ENCODE measurements around the gene DNAJC22. TPM values are rescaled to one million over a fixed set of nuclear protein-coding genes. Genes with fewer than 3 reads are reported as not detected.
A peak's percentile ranks its signal among the peaks of the same experiment; 100 is the strongest.

DNAJC22 gene
- total RNA-seq, 1 experiment from 2014 or later = 0.24 TPM

- Mint-ChIP-seq H3K27me3 (ENCODE audit: low read depth) (peaks cover 15% of the 10 kb centered on the region), H3K4me1 (peaks cover 15% of the 10 kb centered on the region), H3K36me3 (peaks cover 17% of the 10 kb centered on the region), H3K4me3 (peak overlapping the region; percentile 99), H3K9me3 (no peaks in the 10 kb centered on the region), H3K27ac (peak overlapping the region; percentile 51)
- CTCF ChIA-PET = interaction anchor here (0.8 to 4.8 kb wide), 17 partner anchors 9 to 345 kb away, joined by 3 to 77 read pairs (median 5); partner anchors contain the start of genes C1QL4, DNAJC22, PRPH and SPATS2
- TF ChIP-seq, protein P1, sequence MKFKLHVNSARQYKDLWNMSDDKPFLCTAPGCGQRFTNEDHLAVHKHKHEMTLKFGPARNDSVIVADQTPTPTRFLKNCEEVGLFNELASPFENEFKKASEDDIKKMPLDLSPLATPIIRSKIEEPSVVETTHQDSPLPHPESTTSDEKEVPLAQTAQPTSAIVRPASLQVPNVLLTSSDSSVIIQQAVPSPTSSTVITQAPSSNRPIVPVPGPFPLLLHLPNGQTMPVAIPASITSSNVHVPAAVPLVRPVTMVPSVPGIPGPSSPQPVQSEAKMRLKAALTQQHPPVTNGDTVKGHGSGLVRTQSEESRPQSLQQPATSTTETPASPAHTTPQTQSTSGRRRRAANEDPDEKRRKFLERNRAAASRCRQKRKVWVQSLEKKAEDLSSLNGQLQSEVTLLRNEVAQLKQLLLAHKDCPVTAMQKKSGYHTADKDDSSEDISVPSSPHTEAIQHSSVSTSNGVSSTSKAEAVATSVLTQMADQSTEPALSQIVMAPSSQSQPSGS (CRISPR knock-in tag; IDR thresholded peaks at IDR 0.05; ENCODE audit: borderline replicate concordance, low read depth) = no peak
- TF ChIP-seq ARID4B (CRISPR knock-in tag; IDR thresholded peaks at IDR 0.05; ENCODE audit: borderline replicate concordance) (0 out of 2 replicates have a peak, but pooled peaks have one; percentile 36), ESRRA (CRISPR knock-in tag; IDR thresholded peaks at IDR 0.05; ENCODE audit: borderline replicate concordance) (0 out of 2 replicates have a peak, but pooled peaks have one; percentile 25), PREB (CRISPR knock-in tag; IDR thresholded peaks at IDR 0.05; ENCODE audit: borderline replicate concordance) (peak; percentile 54; the same call in 1 of the 2 replicates), E2F1 (CRISPR knock-in tag; IDR thresholded peaks at IDR 0.05) (0 out of 2 replicates have a peak, but pooled peaks have one; percentile 31)
- POLR2A ChIA-PET = interaction anchor here (0.9 to 2.0 kb wide), 6 partner anchors 9 to 43 kb away, joined by 3 to 19 read pairs (median 5); partner anchors contain the start of genes PRPH and SPATS2
- DNase-seq (ENCODE audit: low spot score) = no peak
- no peak for ATAC-seq
Observed at GRCh38 chr12:49323524-49324097, 23.1 kb upstream of the DNAJC22 start.

- no peak overlapping the region for H3K4me3 Mint-ChIP-seq
- POLR2A ChIA-PET = no interaction called here
- H3K9me3 Mint-ChIP-seq = no peaks in the 10 kb centered on the region
- H3K27ac Mint-ChIP-seq = no peak overlapping the region
- ATAC-seq = no peak
- H3K27me3 Mint-ChIP-seq (ENCODE audit: low read depth) = peaks cover 4% of the 10 kb centered on the region; the same call in 1 of the 2 replicates
- H3K36me3 Mint-ChIP-seq = peaks cover 29% of the 10 kb centered on the region
- DNase-seq (ENCODE audit: low spot score) = no peak
- CTCF ChIA-PET = interaction anchor here (1.4 to 1.9 kb wide), 2 partner anchors 17 to 22 kb away, joined by 5 to 10 read pairs; partner anchors contain the start of gene DNAJC22
- peaks cover 15% of the 10 kb centered on the region for H3K4me1 Mint-ChIP-seq
- TF ChIP-seq NFYB (CRISPR knock-in tag; conservative IDR thresholded peaks at IDR 0.05; ENCODE audit: low read depth) = no peak
- TF ChIP-seq NR3C1 (CRISPR knock-in tag; conservative IDR thresholded peaks at IDR 0.05; ENCODE audit: low read depth) = no peak
- TF ChIP-seq, protein P2, sequence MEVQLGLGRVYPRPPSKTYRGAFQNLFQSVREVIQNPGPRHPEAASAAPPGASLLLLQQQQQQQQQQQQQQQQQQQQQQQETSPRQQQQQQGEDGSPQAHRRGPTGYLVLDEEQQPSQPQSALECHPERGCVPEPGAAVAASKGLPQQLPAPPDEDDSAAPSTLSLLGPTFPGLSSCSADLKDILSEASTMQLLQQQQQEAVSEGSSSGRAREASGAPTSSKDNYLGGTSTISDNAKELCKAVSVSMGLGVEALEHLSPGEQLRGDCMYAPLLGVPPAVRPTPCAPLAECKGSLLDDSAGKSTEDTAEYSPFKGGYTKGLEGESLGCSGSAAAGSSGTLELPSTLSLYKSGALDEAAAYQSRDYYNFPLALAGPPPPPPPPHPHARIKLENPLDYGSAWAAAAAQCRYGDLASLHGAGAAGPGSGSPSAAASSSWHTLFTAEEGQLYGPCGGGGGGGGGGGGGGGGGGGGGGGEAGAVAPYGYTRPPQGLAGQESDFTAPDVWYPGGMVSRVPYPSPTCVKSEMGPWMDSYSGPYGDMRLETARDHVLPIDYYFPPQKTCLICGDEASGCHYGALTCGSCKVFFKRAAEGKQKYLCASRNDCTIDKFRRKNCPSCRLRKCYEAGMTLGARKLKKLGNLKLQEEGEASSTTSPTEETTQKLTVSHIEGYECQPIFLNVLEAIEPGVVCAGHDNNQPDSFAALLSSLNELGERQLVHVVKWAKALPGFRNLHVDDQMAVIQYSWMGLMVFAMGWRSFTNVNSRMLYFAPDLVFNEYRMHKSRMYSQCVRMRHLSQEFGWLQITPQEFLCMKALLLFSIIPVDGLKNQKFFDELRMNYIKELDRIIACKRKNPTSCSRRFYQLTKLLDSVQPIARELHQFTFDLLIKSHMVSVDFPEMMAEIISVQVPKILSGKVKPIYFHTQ (CRISPR knock-in tag; IDR thresholded peaks at IDR 0.05) = no peak
- no peak for TF ChIP-seq ERG (CRISPR knock-in tag; IDR thresholded peaks at IDR 0.05)
- TF ChIP-seq ZNF671 (CRISPR knock-in tag; IDR thresholded peaks at IDR 0.05) = no peak
- TF ChIP-seq ZNF416 (CRISPR knock-in tag; IDR thresholded peaks at IDR 0.05) = no peak
- no peak for TF ChIP-seq CDX4 (CRISPR knock-in tag; IDR thresholded peaks at IDR 0.05; ENCODE audit: borderline replicate concordance)
- TF ChIP-seq, protein P3, sequence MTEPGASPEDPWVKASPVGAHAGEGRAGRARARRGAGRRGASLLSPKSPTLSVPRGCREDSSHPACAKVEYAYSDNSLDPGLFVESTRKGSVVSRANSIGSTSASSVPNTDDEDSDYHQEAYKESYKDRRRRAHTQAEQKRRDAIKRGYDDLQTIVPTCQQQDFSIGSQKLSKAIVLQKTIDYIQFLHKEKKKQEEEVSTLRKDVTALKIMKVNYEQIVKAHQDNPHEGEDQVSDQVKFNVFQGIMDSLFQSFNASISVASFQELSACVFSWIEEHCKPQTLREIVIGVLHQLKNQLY (CRISPR knock-in tag; IDR thresholded peaks at IDR 0.05) = no peak
- TF ChIP-seq OVOL2 (CRISPR knock-in tag; IDR thresholded peaks at IDR 0.05; ENCODE audit: borderline replicate concordance) = no peak
- TF ChIP-seq, protein P4, sequence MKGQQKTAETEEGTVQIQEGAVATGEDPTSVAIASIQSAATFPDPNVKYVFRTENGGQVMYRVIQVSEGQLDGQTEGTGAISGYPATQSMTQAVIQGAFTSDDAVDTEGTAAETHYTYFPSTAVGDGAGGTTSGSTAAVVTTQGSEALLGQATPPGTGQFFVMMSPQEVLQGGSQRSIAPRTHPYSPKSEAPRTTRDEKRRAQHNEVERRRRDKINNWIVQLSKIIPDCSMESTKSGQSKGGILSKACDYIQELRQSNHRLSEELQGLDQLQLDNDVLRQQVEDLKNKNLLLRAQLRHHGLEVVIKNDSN (CRISPR knock-in tag; IDR thresholded peaks at IDR 0.05) = no peak
- TF ChIP-seq ATF3 (CRISPR knock-in tag; conservative IDR thresholded peaks at IDR 0.05) = no peak
Observed at GRCh38 chr12:49325606-49326005, 21.1 kb upstream of the DNAJC22 start.

Data from WTC11 (cell line).